ENCODE measurements around the gene SMYD2.

DNA sequence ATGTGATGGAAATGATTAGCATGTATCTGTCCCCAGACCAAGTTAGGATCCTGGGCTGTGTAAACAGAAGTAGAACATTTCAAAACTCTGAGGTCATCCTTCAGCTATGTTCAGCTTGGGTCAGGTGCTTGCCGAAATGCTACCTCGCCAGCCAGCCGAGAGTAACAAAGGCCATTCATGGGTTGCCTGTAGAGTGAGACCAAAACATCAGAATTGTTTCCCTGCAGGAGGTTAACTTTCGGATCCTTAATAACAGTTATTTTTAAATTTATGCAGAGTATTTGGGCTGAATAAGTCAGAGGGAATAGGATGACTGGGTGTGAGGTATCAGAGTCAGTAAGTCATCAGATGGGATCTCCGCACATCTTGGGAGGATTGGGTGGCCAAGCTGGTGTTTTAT lies 35.6 kb downstream of the SMYD2 start:
- TF ChIP-seq GATA2 (IDR thresholded peaks at IDR 0.05; ENCODE audit: low read depth, low read length) (no peak), GATA3 (IDR thresholded peaks at IDR 0.05; ENCODE audit: low read depth, low read length) (no peak)
